RKO (cell line): ENCODE measurements around the gene COL6A5.
"Not testable (repeated sequence)": the region's sequence is repeated elsewhere in the genome, so short reads cannot be mapped to it uniquely, and the experiment has no call there.

ENCODE experiments used
- DNase-seq: peaks from one replicate; pipeline ENCODE4 v3.0.0-alpha.2; 2016; ENCODE audit warnings: low spot score

The COL6A5 gene

GRCh38 chr3:130389743-130390478 lies 44.4 kb downstream of the COL6A5 start:
- no peak for DNase-seq

GRCh38 chr3:130392266-130392665 lies 46.8 kb downstream of the COL6A5 start:
- no peak for DNase-seq

GRCh38 chr3:130393594-130393993 lies 48.1 kb downstream of the COL6A5 start:
- DNase-seq, result no peak

- DNase-seq, result no peak
Observed at GRCh38 chr3:130395331-130395730, 49.9 kb downstream of the COL6A5 start.

GRCh38 chr3:130395916-130396315 lies 50.4 kb downstream of the COL6A5 start:
- DNase-seq, result peak; percentile 46

- no peak for DNase-seq
Observed at GRCh38 chr3:130404401-130404800, 58.9 kb downstream of the COL6A5 start.

- no peak for DNase-seq
Observed at GRCh38 chr3:130405956-130406355, 60.5 kb downstream of the COL6A5 start.

- DNase-seq, result not testable (repeated sequence)
Observed at GRCh38 chr3:130408253-130408652, 62.8 kb downstream of the COL6A5 start.

GRCh38 chr3:130411320-130411719 lies 65.8 kb downstream of the COL6A5 start:
- DNase-seq, result no peak

- DNase-seq, result no peak
Observed at GRCh38 chr3:130412991-130413560, 67.6 kb downstream of the COL6A5 start.

GRCh38 chr3:130414457-130414856 lies 69.0 kb downstream of the COL6A5 start:
- DNase-seq, result peak; percentile 2

- DNase-seq, result no peak
Observed at GRCh38 chr3:130420466-130420865, 75.0 kb downstream of the COL6A5 start.

- DNase-seq, result no peak
Observed at GRCh38 chr3:130423064-130423463, 77.6 kb downstream of the COL6A5 start.

GRCh38 chr3:130424837-130425236 lies 79.4 kb downstream of the COL6A5 start:
- DNase-seq, result no peak

- no peak for DNase-seq
Observed at GRCh38 chr3:130425484-130425883, 80.0 kb downstream of the COL6A5 start.

GRCh38 chr3:130426206-130426605 lies 80.7 kb downstream of the COL6A5 start:
- no peak for DNase-seq

GRCh38 chr3:130428871-130429712 lies 83.6 kb downstream of the COL6A5 start:
- no peak for DNase-seq

GRCh38 chr3:130429713-130430023 lies 84.2 kb downstream of the COL6A5 start:
- no peak for DNase-seq

GRCh38 chr3:130430266-130430665 lies 84.8 kb downstream of the COL6A5 start:
- DNase-seq, result no peak

- DNase-seq, result not testable (repeated sequence)
Observed at GRCh38 chr3:130432086-130432485, 86.6 kb downstream of the COL6A5 start.

- DNase-seq, result no peak
Observed at GRCh38 chr3:130433306-130433705, 87.8 kb downstream of the COL6A5 start.

- DNase-seq, result no peak
Observed at GRCh38 chr3:130442284-130442683, 96.8 kb downstream of the COL6A5 start.

- not testable (repeated sequence) for DNase-seq
Observed at GRCh38 chr3:130446840-130447239, 101.4 kb downstream of the COL6A5 start.
